Tibial nerve (tissue), 4 donors: Measurements from ENCODE around the gene MEIS1. TPM values are rescaled to one million over a fixed set of nuclear protein-coding genes. Genes with fewer than 3 reads are reported as not detected.

Source experiments
- DNase-seq, 2 donors: peaks; one replicate each; pipeline ENCODE4 v3.0.0-alpha.2; 2019; ENCODE audit warnings: low spot score in 2 of 2
- H3K27ac ChIP-seq, 4 donors: fragments of 200-600 bp; sonication (generic) in 3 of 4; one replicate each; pipeline ENCODE4 v1.5.1; 2017 to 2019; ENCODE audit warnings: mild to moderate bottlenecking in 1 of 4
- H3K27me3 ChIP-seq, 2 donors: fragments of 200-600 bp; sonication (generic) in 1 of 2; one replicate each; pipeline versions ENCODE4 v1.5.1 to v1.6.0; 2017 to 2019
- H3K36me3 ChIP-seq, 3 donors: fragments of 200-600 bp; sonication (generic); one replicate each; pipeline ENCODE4 v1.5.1; 2018 to 2019
- H3K4me1 ChIP-seq, 4 donors: fragments of 200-600 bp; sonication (generic) in 3 of 4; one replicate each; pipeline ENCODE4 v1.5.1; 2017 to 2019
- H3K4me3 ChIP-seq, 4 donors: fragments of 200-600 bp; sonication (generic) in 3 of 4; one replicate each; pipeline ENCODE4 v1.5.1; 2017 to 2019; ENCODE audit warnings: mild to moderate bottlenecking in 1 of 4, moderate library complexity in 1 of 4
- H3K9me3 ChIP-seq, 4 donors: fragments of 200-600 bp; sonication (generic) in 3 of 4; one replicate each; pipeline ENCODE4 v1.5.1; 2017 to 2019
- CTCF ChIP-seq, 5 experiments: fragments of 200-600 bp in 3 of 5; fragments of 450-650 bp in 2 of 5; sonication (generic) in 3 of 5; IDR thresholded peaks; one replicate each; pipeline ENCODE4 v1.5.1; 2016 to 2019; ENCODE audit warnings: antibody characterized with exemption in 5 of 5, mild to moderate bottlenecking in 3 of 5, moderate library complexity in 2 of 5
- EP300 ChIP-seq, 2 donors: sonication (generic); formaldehyde crosslinking; IDR thresholded peaks; one replicate each; pipeline ENCODE4 v1.6.1; 2017; ENCODE audit warnings: antibody characterized with exemption in 2 of 2, mild to moderate bottlenecking in 1 of 2
- POLR2A ChIP-seq, 2 donors: fragments of 450-650 bp; IDR thresholded peaks; one replicate each; pipeline ENCODE4 v1.6.1; 2017; ENCODE audit warnings: antibody characterized with exemption in 2 of 2, mild to moderate bottlenecking in 2 of 2, moderate library complexity in 2 of 2
- WGBS, 2 donors: methylation state at CpG; one replicate each; pipeline ENCODE4 v1.1.5; 2018; 5-methylcytosine and 5-hydroxymethylcytosine counted together
- total RNA-seq, 4 donors: library from RNA; depleted of rRNA; stranded (reverse); fragments of >200 nt; gene quantifications; one replicate each; pipeline ENCODE4 v1.1.0, GENCODE V29; 2016

MEIS1 gene
- total RNA-seq, 4 donors from 2014 or later = 9.0 to 18.4 (median 12.5) TPM

GRCh38 chr2:66414896-66415295, 20.0 kb upstream of the MEIS1 start:
- 72 to 85% methylated on average over 1 of the region's 1 CpG for WGBS, 2 donors
- no peak for DNase-seq
- no peak overlapping the region for H3K4me3 ChIP-seq
- no peaks in the 10 kb centered on the region for H3K36me3 ChIP-seq
- H3K4me1 ChIP-seq = no peaks in the 10 kb centered on the region
- no peak overlapping the region for H3K27ac ChIP-seq
- no peak for TF ChIP-seq CTCF (IDR thresholded peaks at IDR 0.05)
- no peaks in the 10 kb centered on the region for H3K27me3 ChIP-seq
- H3K9me3 ChIP-seq = no peaks in the 10 kb centered on the region

- Histone ChIP-seq H3K27ac (no peak overlapping the region), H3K4me1 (no peaks in the 10 kb centered on the region), H3K27me3 (peaks cover 0 to 4% of the 10 kb centered on the region in 2 donors), H3K9me3 (no peaks in the 10 kb centered on the region), H3K36me3 (no peaks in the 10 kb centered on the region), H3K4me3 (no peak overlapping the region)
- DNase-seq = no peak
- TF ChIP-seq CTCF (IDR thresholded peaks at IDR 0.05) (no peak), POLR2A (IDR thresholded peaks at IDR 0.05) (no peak), EP300 (IDR thresholded peaks at IDR 0.05) (no peak)
- WGBS, 2 donors = 94 to 96% methylated on average over 18 of the region's 18 CpGs
These were observed 16.5 kb upstream of the MEIS1 start for GRCh38 chr2:66418381-66418780.

- Histone ChIP-seq H3K36me3 (no peaks in the 10 kb centered on the region), H3K4me1 (peaks cover 0 to 15% (median 0%) of the 10 kb centered on the region in 4 donors), H3K27ac (no peak overlapping the region), H3K4me3 (no peak overlapping the region), H3K9me3 (no peaks in the 10 kb centered on the region), H3K27me3 (peaks cover 0 to 30% of the 10 kb centered on the region in 2 donors)
- WGBS, 2 donors = 82 to 94% methylated on average over 1 of the region's 1 CpG
- DNase-seq = no peak
- no peak for TF ChIP-seq EP300 (IDR thresholded peaks at IDR 0.05)
- no peak for TF ChIP-seq CTCF (IDR thresholded peaks at IDR 0.05)
- TF ChIP-seq POLR2A (IDR thresholded peaks at IDR 0.05) = no peak
These were observed 13.3 kb upstream of the MEIS1 start for GRCh38 chr2:66421612-66422011.

- WGBS, 2 donors = 96 to 97% methylated on average over 2 of the region's 2 CpGs
- TF ChIP-seq CTCF (IDR thresholded peaks at IDR 0.05) (no peak), EP300 (IDR thresholded peaks at IDR 0.05) (no peak), POLR2A (IDR thresholded peaks at IDR 0.05) (no peak)
These were observed 11.4 kb upstream of the MEIS1 start for GRCh38 chr2:66423391-66424124.

GRCh38 chr2:66426244-66427111, 8.4 kb upstream of the MEIS1 start:
- H3K27me3 ChIP-seq = peaks cover 0 to 58% of the 10 kb centered on the region in 2 donors
- peaks cover 0 to 20% (median 0%) of the 10 kb centered on the region in 4 donors for H3K4me1 ChIP-seq
- H3K4me3 ChIP-seq = peak overlapping the region in 2 of 4 donors; percentile 8 to 32
- no peak overlapping the region for H3K27ac ChIP-seq
- H3K36me3 ChIP-seq = no peaks in the 10 kb centered on the region
- no peak for DNase-seq
- 2 to 9% methylated on average over 34 to 47 of the region's 60 CpGs for WGBS, 2 donors
- H3K9me3 ChIP-seq = no peaks in the 10 kb centered on the region
- TF ChIP-seq EP300 (IDR thresholded peaks at IDR 0.05) = no peak
- TF ChIP-seq CTCF (IDR thresholded peaks at IDR 0.05) = no peak
- TF ChIP-seq POLR2A (IDR thresholded peaks at IDR 0.05) = no peak

More at GRCh38 chr2:66423391-66424124, 11.4 kb upstream of the MEIS1 start:
- no peaks in the 10 kb centered on the region for H3K36me3 ChIP-seq
- peaks cover 0 to 50% of the 10 kb centered on the region in 2 donors for H3K27me3 ChIP-seq
- no peak overlapping the region for H3K27ac ChIP-seq
- H3K4me1 ChIP-seq = peaks cover 0 to 20% (median 0%) of the 10 kb centered on the region in 4 donors
- no peaks in the 10 kb centered on the region for H3K9me3 ChIP-seq
- no peak for DNase-seq
- no peak overlapping the region for H3K4me3 ChIP-seq
